ENCODE measurements around the gene HPS3. TPM values are rescaled to one million over a fixed set of nuclear protein-coding genes. Genes with fewer than 3 reads are reported as not detected.

Gene HPS3
- total RNA-seq, 4 donors from 2014 or later, result 12.5 to 19.8 (median 17.6) TPM

DNA sequence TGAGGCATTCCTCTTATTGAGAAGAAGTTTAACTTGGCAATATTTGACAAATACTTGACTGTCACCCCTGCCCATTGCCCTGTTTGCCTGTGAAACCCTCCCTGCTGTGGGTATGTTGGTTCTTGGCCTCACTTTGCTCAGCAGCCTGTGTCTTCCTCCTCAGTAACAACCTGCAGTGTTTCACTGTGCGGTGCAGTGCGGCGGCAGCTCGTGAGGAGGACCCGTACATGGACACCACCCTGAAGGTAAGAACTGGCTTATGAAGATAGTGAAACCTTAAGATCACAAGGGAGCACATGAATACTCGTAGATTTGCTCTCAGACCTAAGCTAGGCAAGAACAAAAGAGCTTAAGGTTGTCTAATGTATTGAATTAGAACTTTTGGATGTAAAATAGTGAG, 21.0 kb downstream of the HPS3 start:
- DNase-seq (ENCODE audit: low spot score), result no peak
- TF ChIP-seq, protein P1, sequence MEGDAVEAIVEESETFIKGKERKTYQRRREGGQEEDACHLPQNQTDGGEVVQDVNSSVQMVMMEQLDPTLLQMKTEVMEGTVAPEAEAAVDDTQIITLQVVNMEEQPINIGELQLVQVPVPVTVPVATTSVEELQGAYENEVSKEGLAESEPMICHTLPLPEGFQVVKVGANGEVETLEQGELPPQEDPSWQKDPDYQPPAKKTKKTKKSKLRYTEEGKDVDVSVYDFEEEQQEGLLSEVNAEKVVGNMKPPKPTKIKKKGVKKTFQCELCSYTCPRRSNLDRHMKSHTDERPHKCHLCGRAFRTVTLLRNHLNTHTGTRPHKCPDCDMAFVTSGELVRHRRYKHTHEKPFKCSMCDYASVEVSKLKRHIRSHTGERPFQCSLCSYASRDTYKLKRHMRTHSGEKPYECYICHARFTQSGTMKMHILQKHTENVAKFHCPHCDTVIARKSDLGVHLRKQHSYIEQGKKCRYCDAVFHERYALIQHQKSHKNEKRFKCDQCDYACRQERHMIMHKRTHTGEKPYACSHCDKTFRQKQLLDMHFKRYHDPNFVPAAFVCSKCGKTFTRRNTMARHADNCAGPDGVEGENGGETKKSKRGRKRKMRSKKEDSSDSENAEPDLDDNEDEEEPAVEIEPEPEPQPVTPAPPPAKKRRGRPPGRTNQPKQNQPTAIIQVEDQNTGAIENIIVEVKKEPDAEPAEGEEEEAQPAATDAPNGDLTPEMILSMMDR (IDR thresholded peaks at IDR 0.05), result no peak
- ATAC-seq (ENCODE audit: low FRiP score), result no peak

DNA sequence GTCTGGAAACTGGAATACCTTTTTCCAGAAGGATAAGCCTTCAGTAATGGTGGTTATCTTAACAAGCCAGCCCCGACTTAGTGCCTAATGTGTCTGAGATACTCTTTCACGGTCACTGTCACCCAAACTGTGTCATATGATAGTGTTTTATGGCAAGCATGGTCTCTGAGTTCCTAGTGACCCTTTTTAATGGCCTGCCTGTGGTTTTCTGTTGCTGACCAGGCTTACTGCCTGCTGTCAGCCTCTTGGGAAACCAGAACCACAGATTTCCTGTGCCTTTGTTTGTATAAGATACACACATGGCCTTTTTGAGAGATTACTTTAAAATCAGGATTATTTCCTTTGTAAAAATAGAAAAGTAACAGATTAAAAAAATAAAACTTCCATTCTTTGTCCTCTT, 22.4 kb downstream of the HPS3 start:
- TF ChIP-seq, protein P1 (IDR thresholded peaks at IDR 0.05), result no peak
- DNase-seq (ENCODE audit: low spot score) (no peak), ATAC-seq (ENCODE audit: low FRiP score) (no peak)

GRCh38 chr3:149152420-149152819, 23.0 kb downstream of the HPS3 start:
- TF ChIP-seq, protein P1 (IDR thresholded peaks at IDR 0.05), result no peak
- DNase-seq (ENCODE audit: low spot score) (no peak), ATAC-seq (ENCODE audit: low FRiP score) (no peak)

GRCh38 chr3:149153402-149153801, 24.0 kb downstream of the HPS3 start:
- TF ChIP-seq, protein P1 (IDR thresholded peaks at IDR 0.05), result no peak
- ATAC-seq (ENCODE audit: low FRiP score), result no peak

DNA sequence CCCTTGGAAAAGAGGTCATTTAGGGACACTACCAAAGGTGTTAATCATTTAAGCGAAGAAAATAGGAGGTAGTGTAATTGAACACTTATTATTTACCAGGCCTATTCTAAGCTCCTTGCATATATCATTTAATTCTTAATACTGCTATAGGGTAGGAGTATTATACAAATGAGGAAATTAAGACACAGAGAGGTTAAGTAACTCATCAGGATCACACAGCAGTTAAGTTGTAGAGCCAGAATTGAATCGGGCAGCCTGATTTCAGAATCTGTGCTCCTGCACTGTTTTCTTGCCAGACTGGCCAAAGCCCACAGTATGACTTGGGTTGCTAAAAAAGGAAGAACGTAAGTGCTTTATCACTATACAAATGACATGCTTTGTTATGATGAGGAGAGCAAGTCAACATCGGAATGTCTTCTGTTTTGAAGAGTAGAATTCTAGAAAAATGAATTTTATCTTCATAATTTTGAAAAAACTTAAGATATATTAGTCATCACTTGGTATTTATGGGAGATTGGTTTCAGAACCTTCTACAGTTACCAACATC, 31.4 kb downstream of the HPS3 start:
- DNase-seq (ENCODE audit: low spot score), result no peak

More at GRCh38 chr3:149153402-149153801, 24.0 kb downstream of the HPS3 start:
- DNase-seq (ENCODE audit: low spot score), result no peak

GRCh38 chr3:149162007-149162406, 32.6 kb downstream of the HPS3 start:
- DNase-seq (ENCODE audit: low spot score) (no peak), ATAC-seq (ENCODE audit: low FRiP score) (no peak)
- TF ChIP-seq, protein P1 (IDR thresholded peaks at IDR 0.05), result no peak

More for the DNA sequence above, 31.4 kb downstream of the HPS3 start:
- TF ChIP-seq, protein P1 (IDR thresholded peaks at IDR 0.05), result no peak
- ATAC-seq (ENCODE audit: low FRiP score), result no peak

GRCh38 chr3:149163066-149163465, 33.6 kb downstream of the HPS3 start:
- TF ChIP-seq, protein P1 (IDR thresholded peaks at IDR 0.05), result no peak
- no peak for DNase-seq (ENCODE audit: low spot score)
- no peak for ATAC-seq (ENCODE audit: low FRiP score)

All from omental fat pad (tissue), 4 donors.